ENCODE measurements around the gene UNC119B.

DNA sequence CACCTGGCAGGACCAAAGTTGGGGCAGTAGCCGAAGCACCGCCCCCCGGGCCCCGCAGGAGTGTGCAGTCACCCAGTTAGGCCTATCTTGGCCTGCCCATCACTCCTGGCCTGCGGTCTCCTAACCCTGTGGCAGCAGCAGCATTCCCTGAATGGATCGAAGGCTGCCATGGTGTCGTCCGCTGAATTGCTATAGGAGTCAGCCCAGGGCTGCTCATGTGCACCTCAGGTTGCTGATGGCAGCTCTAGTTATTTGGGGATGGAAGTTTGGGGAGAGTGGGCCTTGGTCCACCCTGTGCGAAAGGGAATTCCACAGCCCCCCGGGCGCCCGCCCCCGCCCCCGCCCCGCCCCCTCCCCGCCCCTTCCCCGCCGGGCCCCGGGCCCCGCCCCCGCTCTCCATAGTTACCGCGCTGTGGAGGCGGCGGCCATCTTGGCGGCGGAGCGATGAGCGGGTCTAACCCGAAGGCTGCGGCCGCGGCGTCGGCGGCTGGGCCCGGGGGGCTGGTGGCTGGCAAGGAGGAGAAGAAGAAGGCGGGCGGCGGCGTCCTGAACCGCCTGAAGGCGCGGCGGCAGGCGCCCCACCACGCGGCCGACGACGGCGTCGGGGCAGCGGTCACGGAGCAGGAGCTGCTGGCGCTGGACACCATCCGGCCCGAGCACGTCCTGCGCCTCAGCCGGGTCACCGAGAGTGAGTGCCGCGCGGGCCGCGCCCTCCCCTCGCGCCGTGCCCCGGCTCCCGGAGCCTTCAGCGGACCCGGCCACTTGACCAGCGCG, at the start of gene UNC119B:
- TF ChIP-seq, protein P1, sequence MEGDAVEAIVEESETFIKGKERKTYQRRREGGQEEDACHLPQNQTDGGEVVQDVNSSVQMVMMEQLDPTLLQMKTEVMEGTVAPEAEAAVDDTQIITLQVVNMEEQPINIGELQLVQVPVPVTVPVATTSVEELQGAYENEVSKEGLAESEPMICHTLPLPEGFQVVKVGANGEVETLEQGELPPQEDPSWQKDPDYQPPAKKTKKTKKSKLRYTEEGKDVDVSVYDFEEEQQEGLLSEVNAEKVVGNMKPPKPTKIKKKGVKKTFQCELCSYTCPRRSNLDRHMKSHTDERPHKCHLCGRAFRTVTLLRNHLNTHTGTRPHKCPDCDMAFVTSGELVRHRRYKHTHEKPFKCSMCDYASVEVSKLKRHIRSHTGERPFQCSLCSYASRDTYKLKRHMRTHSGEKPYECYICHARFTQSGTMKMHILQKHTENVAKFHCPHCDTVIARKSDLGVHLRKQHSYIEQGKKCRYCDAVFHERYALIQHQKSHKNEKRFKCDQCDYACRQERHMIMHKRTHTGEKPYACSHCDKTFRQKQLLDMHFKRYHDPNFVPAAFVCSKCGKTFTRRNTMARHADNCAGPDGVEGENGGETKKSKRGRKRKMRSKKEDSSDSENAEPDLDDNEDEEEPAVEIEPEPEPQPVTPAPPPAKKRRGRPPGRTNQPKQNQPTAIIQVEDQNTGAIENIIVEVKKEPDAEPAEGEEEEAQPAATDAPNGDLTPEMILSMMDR (conservative IDR thresholded peaks at IDR 0.05; ENCODE audit: low read length): no peak
- TF ChIP-seq EZH2phosphoT487 (IDR thresholded peaks at IDR 0.05; ENCODE audit: borderline replicate concordance, low read depth, low read length): no peak

Data from OCI-LY7 (cell line).